ENCODE results near the gene BORCS8.

DNA sequence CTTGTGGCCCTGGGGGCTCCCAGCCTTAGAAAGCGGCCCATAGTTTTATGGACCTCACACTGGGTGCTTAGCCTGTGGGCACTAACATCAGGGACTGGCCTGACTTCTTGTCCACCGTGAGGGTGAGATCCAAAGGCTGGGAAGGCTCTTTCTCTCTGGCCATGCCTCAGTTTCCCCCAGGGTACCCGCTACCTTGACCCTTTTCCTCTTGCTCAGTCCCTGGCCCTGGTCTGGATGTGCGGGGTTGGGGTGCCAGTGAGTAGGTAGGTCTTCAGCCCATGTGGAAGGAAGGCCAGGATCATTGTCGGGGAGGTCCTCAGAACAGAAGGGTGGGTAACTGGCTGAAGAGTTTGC, 52.1 kb downstream of the BORCS8 start:
- TF ChIP-seq ZFX (CRISPR knock-in tag; IDR thresholded peaks at IDR 0.05; ENCODE audit: low read depth) (no peak), PHF20 (CRISPR knock-in tag; IDR thresholded peaks at IDR 0.05) (no peak), POLR2A (IDR thresholded peaks at IDR 0.05; ENCODE audit: insufficient read depth in 1 of 2, low read depth in 2 of 2, low read length in 2 of 2) (no peak), NR2F1 (CRISPR knock-in tag; IDR thresholded peaks at IDR 0.05) (no peak), NR2C2 (CRISPR knock-in tag; IDR thresholded peaks at IDR 0.05; ENCODE audit: borderline replicate concordance) (no peak), RNF2 (conservative IDR thresholded peaks at IDR 0.05; ENCODE audit: low read depth) (no peak), ARID2 (CRISPR knock-in tag; IDR thresholded peaks at IDR 0.05; ENCODE audit: borderline replicate concordance) (no peak), TAF1 (CRISPR knock-in tag; IDR thresholded peaks at IDR 0.05) (no peak), ZNF12 (CRISPR knock-in tag; IDR thresholded peaks at IDR 0.05) (no peak), ADNP (CRISPR knock-in tag; IDR thresholded peaks at IDR 0.05) (no peak)
